ENCODE data around the gene THRAP3.
A peak's percentile ranks its signal among the peaks of the same experiment; 100 is the strongest.

The THRAP3 gene

GRCh38 chr1:36297062-36297461 is 72.8 kb downstream of the THRAP3 start:
- DNase-seq (ENCODE audit: low read depth): no peak

DNA sequence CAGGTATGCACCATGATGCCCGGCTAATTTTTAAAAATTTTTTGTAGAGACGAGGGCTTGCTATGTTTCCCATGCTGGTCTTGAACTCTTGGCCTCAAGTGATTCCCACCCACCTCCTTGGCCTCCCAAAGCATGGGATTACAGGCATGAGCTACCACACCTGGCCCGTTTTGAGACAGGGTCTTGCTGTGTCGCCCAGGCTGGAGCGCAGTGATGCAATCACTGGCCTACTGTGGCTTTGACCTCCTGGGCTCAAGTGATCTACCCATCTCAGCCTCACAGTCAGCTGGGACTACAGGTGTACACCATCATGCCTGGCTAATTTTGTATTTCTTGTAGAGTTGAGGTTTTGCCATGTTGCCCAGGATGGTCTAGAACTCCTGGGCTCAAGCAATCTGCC is 74.4 kb downstream of the THRAP3 start:
- DNase-seq (ENCODE audit: low read depth): no peak

DNA sequence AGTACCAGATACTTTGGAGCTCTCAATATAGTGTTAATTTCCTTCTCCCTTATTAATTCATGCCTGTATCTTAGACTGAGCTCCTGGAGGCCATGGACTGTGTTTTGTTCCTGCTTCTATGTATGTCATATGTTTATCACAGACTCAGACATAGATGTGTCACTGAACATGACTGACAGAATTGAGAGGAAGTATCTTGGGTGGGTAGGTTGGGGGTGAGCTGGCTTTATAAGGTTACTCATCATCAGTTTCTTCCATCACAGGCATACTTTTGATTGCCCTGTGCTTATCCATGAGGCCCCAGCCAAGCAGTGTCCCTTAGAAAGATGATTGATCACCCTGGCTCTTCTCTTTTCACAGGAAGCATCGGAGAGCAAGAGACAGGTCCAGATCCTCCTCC is 76.3 kb downstream of the THRAP3 start:
- DNase-seq (ENCODE audit: low read depth): no peak

DNA sequence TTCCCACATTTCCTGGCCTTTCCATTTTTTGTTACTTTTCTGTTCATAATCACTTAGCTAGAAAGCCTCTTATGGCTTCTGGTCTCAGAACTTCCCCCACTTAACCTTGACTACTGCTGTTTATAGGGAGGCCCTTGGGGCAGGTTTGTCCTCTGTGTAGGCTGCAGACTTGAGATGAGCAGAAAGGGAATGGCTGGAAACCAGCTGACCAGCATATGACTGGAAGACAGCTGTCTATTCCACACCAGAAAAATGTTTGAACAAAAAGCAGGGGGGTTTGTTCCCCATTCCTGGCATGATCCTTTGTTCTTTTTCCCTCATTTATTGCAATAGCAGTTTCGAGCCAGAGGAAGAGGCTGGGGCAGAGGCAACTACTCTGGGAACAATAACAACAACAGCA is 77.0 kb downstream of the THRAP3 start:
- no peak for DNase-seq (ENCODE audit: low read depth)

DNA sequence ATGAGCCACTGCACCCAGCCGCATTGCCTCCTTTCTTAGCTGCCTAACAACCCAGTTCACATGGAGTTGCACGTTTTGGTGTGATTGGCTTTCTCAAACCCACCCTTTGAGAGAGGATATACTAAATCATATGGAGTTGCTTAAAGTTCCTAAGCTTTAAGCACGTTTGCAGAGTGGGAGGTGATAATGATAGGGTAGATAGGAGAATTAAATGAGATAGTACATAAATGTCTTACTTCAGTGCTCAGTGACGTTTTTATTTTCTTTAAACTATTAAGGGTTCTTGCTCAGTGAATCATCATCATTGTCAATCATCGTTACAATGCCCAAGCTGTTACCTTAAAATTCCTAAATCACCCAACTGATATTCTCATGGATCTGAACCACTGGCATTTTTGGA is 79.0 kb downstream of the THRAP3 start:
- no peak for DNase-seq (ENCODE audit: low read depth)

- DNase-seq (ENCODE audit: low read depth): no peak
Measured at GRCh38 chr1:36303650-36304360, 79.6 kb downstream of the THRAP3 start.

DNA sequence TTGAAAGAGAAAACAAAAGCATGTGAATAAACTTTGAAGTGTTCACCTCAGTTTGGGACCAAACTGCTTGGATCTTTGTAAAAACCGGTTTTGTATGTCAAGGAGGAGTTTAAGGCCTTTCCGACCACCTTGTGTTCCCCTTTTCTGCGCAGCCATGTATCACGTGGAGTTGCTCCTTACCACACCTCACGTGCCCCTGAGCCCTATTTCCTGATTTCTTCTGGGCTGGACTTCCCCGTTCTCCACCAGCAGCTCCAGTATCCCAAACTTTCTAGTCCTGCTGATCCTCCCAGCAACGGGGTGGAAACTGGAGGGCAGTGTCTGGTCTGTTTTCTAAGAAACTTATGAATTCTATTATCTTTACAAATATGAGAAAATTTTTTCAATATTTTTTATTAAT is 80.3 kb downstream of the THRAP3 start:
- no peak for DNase-seq (ENCODE audit: low read depth)

- DNase-seq (ENCODE audit: low read depth): no peak
Measured at GRCh38 chr1:36304970-36305914, 81.0 kb downstream of the THRAP3 start.

- no peak for DNase-seq (ENCODE audit: low read depth)
Measured at GRCh38 chr1:36305915-36306209, 81.6 kb downstream of the THRAP3 start.

DNA sequence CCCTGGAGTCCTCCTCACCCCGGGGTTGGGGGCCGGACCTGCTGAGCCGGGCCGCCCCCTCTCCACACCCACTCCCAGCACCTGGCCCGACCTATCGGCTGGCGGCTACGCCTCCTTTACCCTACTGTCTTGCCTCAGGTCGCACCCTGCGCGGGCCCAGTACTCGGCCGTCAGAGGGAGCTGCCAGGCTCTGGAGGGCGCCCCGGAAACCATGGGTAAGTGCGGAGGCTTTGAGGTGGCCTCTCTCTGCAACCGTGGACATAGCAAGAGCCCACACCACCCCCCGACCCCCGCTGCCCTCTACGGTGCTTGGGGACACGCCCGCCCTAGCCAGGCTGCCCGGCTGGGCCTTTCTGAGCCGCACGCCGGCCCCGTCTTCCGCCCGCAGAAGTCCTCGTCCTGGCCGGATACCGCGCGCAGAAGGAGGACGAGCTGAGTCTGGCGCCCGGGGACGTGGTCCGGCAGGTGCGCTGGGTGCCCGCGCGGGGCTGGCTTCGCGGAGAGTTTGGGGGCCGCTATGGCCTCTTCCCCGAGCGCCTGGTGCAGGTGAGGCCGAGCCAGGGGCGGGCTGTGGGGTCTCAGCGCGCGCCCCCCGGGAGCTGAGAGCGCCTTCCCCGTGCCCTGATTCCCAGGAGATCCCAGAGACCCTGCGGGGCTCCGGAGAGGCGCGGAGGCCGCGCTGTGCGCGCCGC is 82.1 kb downstream of the THRAP3 start, which contains the start of gene SH3D21:
SH3D21 (plus strand) TSS at position 159 of the 692 bp plus-strand sequence; CDS start at position 212, 53 bp downstream.
- peak; percentile 24 for DNase-seq (ENCODE audit: low read depth)

- DNase-seq (ENCODE audit: low read depth): peak; percentile 87
Measured at GRCh38 chr1:36306902-36307456, 82.7 kb downstream of the THRAP3 start.

DNA sequence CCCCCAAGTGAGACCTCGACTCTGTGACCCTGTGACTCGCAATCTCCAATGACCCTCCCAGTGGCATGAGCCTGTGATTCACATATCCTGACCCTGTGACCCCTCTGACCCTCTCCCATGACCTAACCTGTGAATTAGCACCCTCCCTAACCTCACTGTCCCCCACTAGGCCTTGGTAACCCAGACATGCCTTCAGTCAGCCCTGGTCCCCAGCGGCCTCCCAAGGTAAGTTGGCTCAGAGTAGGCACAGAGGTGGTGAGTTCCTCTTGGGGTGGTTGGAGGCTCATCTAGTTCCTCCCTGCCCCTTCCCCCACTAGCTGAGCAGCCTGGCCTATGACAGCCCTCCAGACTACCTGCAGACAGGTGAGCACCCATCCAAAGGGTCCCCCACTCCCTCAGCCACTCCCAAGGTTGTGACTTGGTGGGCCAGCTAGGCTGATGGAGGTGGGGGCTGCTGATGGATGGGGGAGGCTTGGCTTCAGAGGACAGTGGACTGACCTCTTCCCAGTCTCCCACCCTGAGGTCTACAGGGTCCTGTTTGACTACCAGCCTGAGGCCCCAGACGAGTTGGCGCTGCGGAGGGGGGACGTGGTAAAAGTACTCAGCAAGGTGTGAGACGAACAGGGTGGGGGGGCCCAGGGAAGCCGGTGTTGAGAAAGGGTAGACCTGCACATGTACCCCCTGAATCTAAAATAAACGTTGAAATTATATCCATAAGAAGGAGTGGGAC is 83.5 kb downstream of the THRAP3 start:
- no peak for DNase-seq (ENCODE audit: low read depth)

DNA sequence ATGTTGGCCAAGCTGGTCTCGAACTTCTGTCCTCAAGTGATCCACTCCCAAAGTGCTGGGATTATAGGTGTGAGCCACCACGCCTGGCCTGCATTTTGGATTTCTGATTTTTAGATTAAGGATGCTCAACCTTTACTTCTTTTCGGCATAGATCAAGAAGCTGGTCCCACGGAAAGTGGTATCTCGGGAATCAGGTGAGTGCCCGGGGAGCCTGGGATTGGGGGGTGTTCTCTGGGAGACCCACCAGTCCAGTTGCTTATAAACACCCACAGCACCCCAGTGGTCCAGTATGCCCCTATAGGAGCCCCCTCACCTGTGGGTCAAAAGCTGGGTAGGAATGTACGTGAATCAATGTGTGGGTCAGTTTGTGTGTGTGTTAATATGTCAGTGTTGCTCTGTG is 85.2 kb downstream of the THRAP3 start:
- DNase-seq (ENCODE audit: low read depth): no peak

- DNase-seq (ENCODE audit: low read depth): no peak
Measured at GRCh38 chr1:36320291-36320761, 96.1 kb downstream of the THRAP3 start.

DNA sequence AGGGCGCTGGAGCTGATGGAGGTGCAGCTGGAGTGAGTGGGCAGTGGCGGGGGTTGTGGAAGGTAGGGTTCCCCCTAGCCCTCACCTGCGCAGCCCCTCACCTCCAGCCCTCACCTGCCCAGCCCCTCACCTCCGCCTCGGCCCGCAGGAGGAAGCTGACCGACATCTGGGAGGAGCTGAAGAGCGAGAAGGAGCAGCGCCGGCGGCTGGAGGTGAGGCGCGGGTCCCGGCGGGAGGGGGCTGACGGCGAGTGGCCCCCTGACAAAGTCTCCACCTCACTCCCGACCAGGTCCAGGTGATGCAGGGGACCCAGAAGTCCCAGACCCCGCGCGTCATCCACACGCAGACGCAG is 96.5 kb downstream of the THRAP3 start:
- no peak for DNase-seq (ENCODE audit: low read depth)

GRCh38 chr1:36321119-36321951 is 97.1 kb downstream of the THRAP3 start:
- DNase-seq (ENCODE audit: low read depth): no peak

GRCh38 chr1:36322041-36322785 is 98.0 kb downstream of the THRAP3 start:
- DNase-seq (ENCODE audit: low read depth): no peak

DNA sequence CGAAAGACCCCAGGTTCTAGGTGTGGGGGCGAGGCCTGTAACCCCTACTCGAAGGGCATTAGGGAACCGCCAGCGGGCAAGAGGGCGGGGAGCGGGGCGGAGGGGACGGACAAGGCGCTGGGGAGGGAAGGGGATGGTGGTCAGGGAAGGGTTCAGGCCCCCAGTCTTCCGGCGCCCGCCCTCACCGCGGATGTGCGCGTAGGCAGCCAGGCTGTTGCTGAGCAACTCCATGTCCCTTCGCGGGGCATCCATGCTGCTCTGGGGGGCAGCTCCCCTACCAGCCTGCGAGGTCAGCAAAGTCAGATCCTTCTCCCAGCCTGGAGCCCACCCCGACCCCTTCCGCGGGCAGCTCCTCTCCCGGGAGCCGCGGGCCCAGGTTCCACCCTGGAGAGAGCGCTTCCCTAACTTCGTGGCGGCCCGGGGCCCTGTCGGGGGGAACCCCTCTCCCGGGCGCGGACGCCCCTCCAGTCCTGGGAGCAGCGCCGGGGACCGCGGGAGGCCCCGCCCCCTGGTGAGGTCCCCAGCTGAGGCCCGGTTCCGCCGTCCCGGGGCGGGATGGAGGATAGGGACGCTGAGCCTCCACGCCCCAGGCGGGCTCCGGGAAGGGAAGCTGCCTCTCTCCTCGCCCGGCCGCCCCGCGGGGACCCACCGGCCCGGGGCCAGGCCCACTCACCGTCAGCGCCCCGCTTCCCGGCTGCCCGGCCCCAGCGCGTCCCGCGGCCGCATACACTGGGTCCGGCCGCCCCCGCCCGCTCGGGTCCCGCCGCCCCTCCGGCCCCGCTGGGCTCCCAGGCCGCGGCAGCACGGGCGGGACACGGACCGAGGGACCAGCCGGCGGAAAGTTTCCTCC is 98.8 kb downstream of the THRAP3 start:
- DNase-seq (ENCODE audit: low read depth): no peak
